WTC11 (cell line): Measurements from ENCODE around the gene SLC37A1. TPM values are rescaled to one million over a fixed set of nuclear protein-coding genes. Genes with fewer than 3 reads are reported as not detected.
A peak's percentile ranks its signal among the peaks of the same experiment; 100 is the strongest.

Experiments
- ATAC-seq: fragments of 200-7000 bp; cut with Tn5 transposase; 2 replicates; pipeline ENCODE4 v1.10.0; 2021; ENCODE audit warnings: mild to moderate bottlenecking, moderate library complexity
- CTCF ChIA-PET: fragments of 300-600 bp; sonication (Branson Sonifier 250); formaldehyde crosslinking; loops from one replicate; lab custom pipeline; 2021; ENCODE audit warnings: antibody characterized with exemption; lab: Charles Lee
- POLR2A ChIA-PET: fragments of 350-600 bp; sonication (Branson Sonifier 250); formaldehyde crosslinking; loops from one replicate; lab custom pipeline; 2021; ENCODE audit warnings: antibody characterized with exemption; lab: Charles Lee
- DNase-seq: peaks from one replicate; pipeline ENCODE4 v3.0.0; 2021; ENCODE audit warnings: low spot score
- H3K27ac Mint-ChIP-seq: 2 replicates; pipeline ENCODE4 v1.8.0; 2021; ENCODE audit warnings: mixed read lengths
- H3K27me3 Mint-ChIP-seq: 2 replicates; pipeline ENCODE4 v1.8.0; 2021; ENCODE audit warnings: low read depth, mild to moderate bottlenecking, moderate library complexity, mixed read lengths
- H3K36me3 Mint-ChIP-seq: 2 replicates; pipeline ENCODE4 v1.8.0; 2021; ENCODE audit warnings: mixed read lengths
- H3K4me1 Mint-ChIP-seq: 2 replicates; pipeline ENCODE4 v1.8.0; 2022; ENCODE audit warnings: mixed read lengths
- H3K4me3 Mint-ChIP-seq: 2 replicates; pipeline ENCODE4 v1.8.0; 2021; ENCODE audit warnings: mild to moderate bottlenecking, moderate library complexity, mixed read lengths
- H3K9me3 Mint-ChIP-seq: 2 replicates; pipeline ENCODE4 v1.8.0; 2021; ENCODE audit warnings: mixed read lengths
- ETV6 ChIP-seq: sonication (generic); formaldehyde crosslinking; IDR thresholded peaks from 2 replicates; pipeline ENCODE4 v1.8.1; 2022; ENCODE audit warnings: mild to moderate bottlenecking, missing genetic modification reagents
- NR2C2 ChIP-seq: sonication (generic); formaldehyde crosslinking; IDR thresholded peaks from 2 replicates; pipeline ENCODE4 v1.8.0; 2022; ENCODE audit warnings: mild to moderate bottlenecking, missing genetic modification reagents
- OVOL2 ChIP-seq: fragments of 250-450 bp; sonication (Bioruptor Pico); IDR thresholded peaks from 2 replicates; pipeline ENCODE4 v1.9.0; 2021; ENCODE audit warnings: mild to moderate bottlenecking, borderline replicate concordance
- RELA ChIP-seq: sonication (generic); formaldehyde crosslinking; IDR thresholded peaks from 2 replicates; pipeline ENCODE4 v1.8.1; 2022; ENCODE audit warnings: missing genetic modification reagents, mild to moderate bottlenecking, borderline replicate concordance
- SMAD4 ChIP-seq: sonication (generic); formaldehyde crosslinking; IDR thresholded peaks from 2 replicates; pipeline ENCODE4 v1.8.0; 2022; ENCODE audit warnings: mild to moderate bottlenecking, missing genetic modification reagents
- TCF7 ChIP-seq: sonication (generic); formaldehyde crosslinking; IDR thresholded peaks from 2 replicates; pipeline ENCODE4 v1.8.0; 2022; ENCODE audit warnings: mild to moderate bottlenecking, low read depth, missing genetic modification reagents, moderate library complexity
- TEAD1 ChIP-seq: sonication (generic); formaldehyde crosslinking; IDR thresholded peaks from 2 replicates; pipeline ENCODE4 v1.8.0; 2022; ENCODE audit warnings: mild to moderate bottlenecking, missing genetic modification reagents
- TEAD4 ChIP-seq: sonication (generic); formaldehyde crosslinking; IDR thresholded peaks from 2 replicates; pipeline ENCODE4 v1.8.0; 2022; ENCODE audit warnings: mild to moderate bottlenecking, missing genetic modification reagents
- ZNF138 ChIP-seq: sonication (generic); formaldehyde crosslinking; conservative IDR thresholded peaks from 2 replicates; pipeline ENCODE4 v1.8.1; 2022; ENCODE audit warnings: mild to moderate bottlenecking, moderate library complexity, missing genetic modification reagents
- ZNF671 ChIP-seq: fragments of 250-450 bp; sonication (Bioruptor Pico); IDR thresholded peaks from 2 replicates; pipeline ENCODE4 v1.8.0; 2021; ENCODE audit warnings: mild to moderate bottlenecking
- total RNA-seq: library from RNA; stranded (reverse); gene quantifications from 3 replicates; pipeline ENCODE4 v1.2.3, GENCODE V29; 2021
- TF ChIP-seq, protein P1 (sequence below): sonication (generic); formaldehyde crosslinking; IDR thresholded peaks from 2 replicates; pipeline ENCODE4 v1.8.1; 2023; ENCODE audit warnings: mild to moderate bottlenecking, missing genetic modification reagents, borderline replicate concordance
- TF ChIP-seq, protein P2 (sequence below): sonication (generic); formaldehyde crosslinking; IDR thresholded peaks from 2 replicates; pipeline ENCODE4 v1.8.0; 2022; ENCODE audit warnings: mild to moderate bottlenecking, missing genetic modification reagents
- TF ChIP-seq, protein P3 (sequence below): fragments of 250-450 bp; sonication (Bioruptor Pico); conservative IDR thresholded peaks from 2 replicates; pipeline ENCODE4 v1.9.0; 2021; ENCODE audit warnings: mild to moderate bottlenecking
- TF ChIP-seq, protein P4 (sequence below): sonication (generic); formaldehyde crosslinking; IDR thresholded peaks from 2 replicates; pipeline ENCODE4 v1.8.0; 2023; ENCODE audit warnings: mild to moderate bottlenecking, missing genetic modification reagents
- TF ChIP-seq, protein P5 (sequence below): fragments of 250-450 bp; sonication (Bioruptor Pico); IDR thresholded peaks from 2 replicates; pipeline ENCODE4 v1.8.0; 2021; ENCODE audit warnings: mild to moderate bottlenecking
- TF ChIP-seq, protein P6 (sequence below): sonication (generic); formaldehyde crosslinking; conservative IDR thresholded peaks from 2 replicates; pipeline ENCODE4 v1.8.1; 2023; ENCODE audit warnings: mild to moderate bottlenecking, low read depth, missing genetic modification reagents, moderate library complexity
- TF ChIP-seq, protein P7 (sequence below): sonication (generic); formaldehyde crosslinking; IDR thresholded peaks from 2 replicates; pipeline ENCODE4 v1.8.1; 2023; ENCODE audit warnings: mild to moderate bottlenecking, moderate library complexity, missing genetic modification reagents
- TF ChIP-seq, protein P8 (sequence below): sonication (generic); formaldehyde crosslinking; IDR thresholded peaks from 2 replicates; pipeline ENCODE4 v1.8.1; 2022; ENCODE audit warnings: mild to moderate bottlenecking, moderate library complexity, missing genetic modification reagents

Gene SLC37A1
- total RNA-seq, 1 experiment from 2014 or later = 22.7 TPM

DNA sequence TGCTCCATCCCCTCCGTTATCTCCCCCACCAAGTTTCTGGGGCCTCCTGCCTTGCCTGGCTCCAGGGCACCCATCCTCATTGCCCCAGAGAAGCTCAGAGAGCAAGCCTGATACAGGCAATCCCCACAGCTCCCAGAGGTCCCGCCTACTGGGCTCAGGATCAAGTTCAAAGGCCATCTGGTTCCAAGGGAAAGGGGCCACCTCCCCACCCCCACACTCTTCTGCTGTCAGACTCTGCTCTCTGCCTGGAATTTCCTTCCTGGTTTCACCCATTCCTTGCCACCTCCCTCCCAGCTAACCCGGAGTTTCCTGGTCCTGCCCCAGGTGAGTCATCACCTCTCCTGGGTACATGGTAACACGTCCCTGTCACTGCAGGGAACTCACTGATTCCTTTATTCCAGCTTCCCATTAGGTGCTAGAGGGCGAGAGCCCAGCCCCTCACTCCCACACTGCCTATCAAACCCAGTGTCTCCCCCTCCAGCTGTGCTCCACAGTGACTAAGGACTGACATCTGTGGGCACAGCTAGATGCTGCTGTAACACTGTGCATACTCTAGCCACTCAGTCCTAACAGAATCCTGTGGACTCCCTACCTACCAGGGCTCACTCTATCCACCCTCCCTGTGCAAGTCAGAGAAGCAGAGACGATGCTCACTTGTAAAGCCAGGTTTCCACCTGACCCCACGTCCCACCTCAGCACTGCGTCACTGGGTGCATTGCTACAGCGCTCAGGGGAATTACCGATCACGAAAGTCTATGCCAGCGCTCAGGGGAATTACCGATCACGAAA is 39.4 kb upstream of the SLC37A1 start:
- peak; percentile 27 for DNase-seq
- POLR2A ChIA-PET = no interaction called here
- TF ChIP-seq TEAD4 (CRISPR knock-in tag) (no peak), ETV6 (CRISPR knock-in tag) (no peak), TEAD1 (CRISPR knock-in tag) (no peak), ZNF671 (CRISPR knock-in tag) (no peak), ZNF138 (no peak), TCF7 (CRISPR knock-in tag) (no peak), OVOL2 (CRISPR knock-in tag) (no peak), RELA (no peak), NR2C2 (CRISPR knock-in tag) (no peak), SMAD4 (CRISPR knock-in tag) (no peak)
- TF ChIP-seq, protein P1, sequence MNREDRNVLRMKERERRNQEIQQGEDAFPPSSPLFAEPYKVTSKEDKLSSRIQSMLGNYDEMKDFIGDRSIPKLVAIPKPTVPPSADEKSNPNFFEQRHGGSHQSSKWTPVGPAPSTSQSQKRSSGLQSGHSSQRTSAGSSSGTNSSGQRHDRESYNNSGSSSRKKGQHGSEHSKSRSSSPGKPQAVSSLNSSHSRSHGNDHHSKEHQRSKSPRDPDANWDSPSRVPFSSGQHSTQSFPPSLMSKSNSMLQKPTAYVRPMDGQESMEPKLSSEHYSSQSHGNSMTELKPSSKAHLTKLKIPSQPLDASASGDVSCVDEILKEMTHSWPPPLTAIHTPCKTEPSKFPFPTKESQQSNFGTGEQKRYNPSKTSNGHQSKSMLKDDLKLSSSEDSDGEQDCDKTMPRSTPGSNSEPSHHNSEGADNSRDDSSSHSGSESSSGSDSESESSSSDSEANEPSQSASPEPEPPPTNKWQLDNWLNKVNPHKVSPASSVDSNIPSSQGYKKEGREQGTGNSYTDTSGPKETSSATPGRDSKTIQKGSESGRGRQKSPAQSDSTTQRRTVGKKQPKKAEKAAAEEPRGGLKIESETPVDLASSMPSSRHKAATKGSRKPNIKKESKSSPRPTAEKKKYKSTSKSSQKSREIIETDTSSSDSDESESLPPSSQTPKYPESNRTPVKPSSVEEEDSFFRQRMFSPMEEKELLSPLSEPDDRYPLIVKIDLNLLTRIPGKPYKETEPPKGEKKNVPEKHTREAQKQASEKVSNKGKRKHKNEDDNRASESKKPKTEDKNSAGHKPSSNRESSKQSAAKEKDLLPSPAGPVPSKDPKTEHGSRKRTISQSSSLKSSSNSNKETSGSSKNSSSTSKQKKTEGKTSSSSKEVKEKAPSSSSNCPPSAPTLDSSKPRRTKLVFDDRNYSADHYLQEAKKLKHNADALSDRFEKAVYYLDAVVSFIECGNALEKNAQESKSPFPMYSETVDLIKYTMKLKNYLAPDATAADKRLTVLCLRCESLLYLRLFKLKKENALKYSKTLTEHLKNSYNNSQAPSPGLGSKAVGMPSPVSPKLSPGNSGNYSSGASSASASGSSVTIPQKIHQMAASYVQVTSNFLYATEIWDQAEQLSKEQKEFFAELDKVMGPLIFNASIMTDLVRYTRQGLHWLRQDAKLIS (CRISPR knock-in tag) = no peak
- TF ChIP-seq, protein P2, sequence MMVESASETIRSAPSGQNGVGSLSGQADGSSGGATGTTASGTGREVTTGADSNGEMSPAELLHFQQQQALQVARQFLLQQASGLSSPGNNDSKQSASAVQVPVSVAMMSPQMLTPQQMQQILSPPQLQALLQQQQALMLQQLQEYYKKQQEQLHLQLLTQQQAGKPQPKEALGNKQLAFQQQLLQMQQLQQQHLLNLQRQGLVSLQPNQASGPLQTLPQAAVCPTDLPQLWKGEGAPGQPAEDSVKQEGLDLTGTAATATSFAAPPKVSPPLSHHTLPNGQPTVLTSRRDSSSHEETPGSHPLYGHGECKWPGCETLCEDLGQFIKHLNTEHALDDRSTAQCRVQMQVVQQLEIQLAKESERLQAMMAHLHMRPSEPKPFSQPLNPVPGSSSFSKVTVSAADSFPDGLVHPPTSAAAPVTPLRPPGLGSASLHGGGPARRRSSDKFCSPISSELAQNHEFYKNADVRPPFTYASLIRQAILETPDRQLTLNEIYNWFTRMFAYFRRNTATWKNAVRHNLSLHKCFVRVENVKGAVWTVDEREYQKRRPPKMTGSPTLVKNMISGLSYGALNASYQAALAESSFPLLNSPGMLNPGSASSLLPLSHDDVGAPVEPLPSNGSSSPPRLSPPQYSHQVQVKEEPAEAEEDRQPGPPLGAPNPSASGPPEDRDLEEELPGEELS = no peak
- TF ChIP-seq, protein P3, sequence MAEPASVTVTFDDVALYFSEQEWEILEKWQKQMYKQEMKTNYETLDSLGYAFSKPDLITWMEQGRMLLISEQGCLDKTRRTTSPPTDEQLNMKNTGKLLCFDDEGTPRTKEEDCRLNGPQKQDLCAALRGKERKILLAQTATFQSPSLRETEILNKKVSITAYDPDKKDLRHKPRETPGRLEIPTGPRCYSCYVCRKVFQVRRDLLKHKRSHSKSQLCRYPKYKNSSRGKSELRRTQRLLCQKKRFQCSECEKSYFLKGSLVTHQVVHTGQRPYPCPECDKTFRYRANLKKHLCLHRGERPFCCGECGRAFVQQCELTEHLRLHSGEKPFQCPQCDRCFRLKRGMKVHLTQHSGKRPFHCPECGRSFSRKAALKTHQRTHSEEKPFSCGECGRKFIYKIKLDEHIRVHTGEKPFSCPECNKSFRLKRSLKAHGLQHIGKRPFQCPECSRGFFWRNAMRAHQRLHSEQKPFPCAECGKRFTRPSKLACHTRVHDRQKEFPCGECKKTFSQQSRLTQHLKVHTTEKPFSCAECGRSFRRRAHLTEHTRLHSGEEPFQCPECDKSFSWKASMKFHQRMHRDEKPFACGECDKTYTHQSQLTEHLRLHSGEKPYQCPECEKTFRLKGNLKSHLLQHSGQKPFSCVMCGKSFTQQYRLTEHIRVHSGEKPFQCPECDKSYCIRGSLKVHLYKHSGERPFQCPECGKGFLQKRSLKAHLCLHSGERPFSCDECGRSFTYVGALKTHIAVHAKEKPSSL (CRISPR knock-in tag) = no peak
- TF ChIP-seq, protein P4, sequence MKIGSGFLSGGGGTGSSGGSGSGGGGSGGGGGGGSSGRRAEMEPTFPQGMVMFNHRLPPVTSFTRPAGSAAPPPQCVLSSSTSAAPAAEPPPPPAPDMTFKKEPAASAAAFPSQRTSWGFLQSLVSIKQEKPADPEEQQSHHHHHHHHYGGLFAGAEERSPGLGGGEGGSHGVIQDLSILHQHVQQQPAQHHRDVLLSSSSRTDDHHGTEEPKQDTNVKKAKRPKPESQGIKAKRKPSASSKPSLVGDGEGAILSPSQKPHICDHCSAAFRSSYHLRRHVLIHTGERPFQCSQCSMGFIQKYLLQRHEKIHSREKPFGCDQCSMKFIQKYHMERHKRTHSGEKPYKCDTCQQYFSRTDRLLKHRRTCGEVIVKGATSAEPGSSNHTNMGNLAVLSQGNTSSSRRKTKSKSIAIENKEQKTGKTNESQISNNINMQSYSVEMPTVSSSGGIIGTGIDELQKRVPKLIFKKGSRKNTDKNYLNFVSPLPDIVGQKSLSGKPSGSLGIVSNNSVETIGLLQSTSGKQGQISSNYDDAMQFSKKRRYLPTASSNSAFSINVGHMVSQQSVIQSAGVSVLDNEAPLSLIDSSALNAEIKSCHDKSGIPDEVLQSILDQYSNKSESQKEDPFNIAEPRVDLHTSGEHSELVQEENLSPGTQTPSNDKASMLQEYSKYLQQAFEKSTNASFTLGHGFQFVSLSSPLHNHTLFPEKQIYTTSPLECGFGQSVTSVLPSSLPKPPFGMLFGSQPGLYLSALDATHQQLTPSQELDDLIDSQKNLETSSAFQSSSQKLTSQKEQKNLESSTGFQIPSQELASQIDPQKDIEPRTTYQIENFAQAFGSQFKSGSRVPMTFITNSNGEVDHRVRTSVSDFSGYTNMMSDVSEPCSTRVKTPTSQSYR (CRISPR knock-in tag) = no peak
- TF ChIP-seq, protein P5, sequence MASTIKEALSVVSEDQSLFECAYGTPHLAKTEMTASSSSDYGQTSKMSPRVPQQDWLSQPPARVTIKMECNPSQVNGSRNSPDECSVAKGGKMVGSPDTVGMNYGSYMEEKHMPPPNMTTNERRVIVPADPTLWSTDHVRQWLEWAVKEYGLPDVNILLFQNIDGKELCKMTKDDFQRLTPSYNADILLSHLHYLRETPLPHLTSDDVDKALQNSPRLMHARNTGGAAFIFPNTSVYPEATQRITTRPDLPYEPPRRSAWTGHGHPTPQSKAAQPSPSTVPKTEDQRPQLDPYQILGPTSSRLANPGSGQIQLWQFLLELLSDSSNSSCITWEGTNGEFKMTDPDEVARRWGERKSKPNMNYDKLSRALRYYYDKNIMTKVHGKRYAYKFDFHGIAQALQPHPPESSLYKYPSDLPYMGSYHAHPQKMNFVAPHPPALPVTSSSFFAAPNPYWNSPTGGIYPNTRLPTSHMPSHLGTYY = no peak
- TF ChIP-seq, protein P6, sequence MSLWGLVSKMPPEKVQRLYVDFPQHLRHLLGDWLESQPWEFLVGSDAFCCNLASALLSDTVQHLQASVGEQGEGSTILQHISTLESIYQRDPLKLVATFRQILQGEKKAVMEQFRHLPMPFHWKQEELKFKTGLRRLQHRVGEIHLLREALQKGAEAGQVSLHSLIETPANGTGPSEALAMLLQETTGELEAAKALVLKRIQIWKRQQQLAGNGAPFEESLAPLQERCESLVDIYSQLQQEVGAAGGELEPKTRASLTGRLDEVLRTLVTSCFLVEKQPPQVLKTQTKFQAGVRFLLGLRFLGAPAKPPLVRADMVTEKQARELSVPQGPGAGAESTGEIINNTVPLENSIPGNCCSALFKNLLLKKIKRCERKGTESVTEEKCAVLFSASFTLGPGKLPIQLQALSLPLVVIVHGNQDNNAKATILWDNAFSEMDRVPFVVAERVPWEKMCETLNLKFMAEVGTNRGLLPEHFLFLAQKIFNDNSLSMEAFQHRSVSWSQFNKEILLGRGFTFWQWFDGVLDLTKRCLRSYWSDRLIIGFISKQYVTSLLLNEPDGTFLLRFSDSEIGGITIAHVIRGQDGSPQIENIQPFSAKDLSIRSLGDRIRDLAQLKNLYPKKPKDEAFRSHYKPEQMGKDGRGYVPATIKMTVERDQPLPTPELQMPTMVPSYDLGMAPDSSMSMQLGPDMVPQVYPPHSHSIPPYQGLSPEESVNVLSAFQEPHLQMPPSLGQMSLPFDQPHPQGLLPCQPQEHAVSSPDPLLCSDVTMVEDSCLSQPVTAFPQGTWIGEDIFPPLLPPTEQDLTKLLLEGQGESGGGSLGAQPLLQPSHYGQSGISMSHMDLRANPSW = no peak
- TF ChIP-seq, protein P7, sequence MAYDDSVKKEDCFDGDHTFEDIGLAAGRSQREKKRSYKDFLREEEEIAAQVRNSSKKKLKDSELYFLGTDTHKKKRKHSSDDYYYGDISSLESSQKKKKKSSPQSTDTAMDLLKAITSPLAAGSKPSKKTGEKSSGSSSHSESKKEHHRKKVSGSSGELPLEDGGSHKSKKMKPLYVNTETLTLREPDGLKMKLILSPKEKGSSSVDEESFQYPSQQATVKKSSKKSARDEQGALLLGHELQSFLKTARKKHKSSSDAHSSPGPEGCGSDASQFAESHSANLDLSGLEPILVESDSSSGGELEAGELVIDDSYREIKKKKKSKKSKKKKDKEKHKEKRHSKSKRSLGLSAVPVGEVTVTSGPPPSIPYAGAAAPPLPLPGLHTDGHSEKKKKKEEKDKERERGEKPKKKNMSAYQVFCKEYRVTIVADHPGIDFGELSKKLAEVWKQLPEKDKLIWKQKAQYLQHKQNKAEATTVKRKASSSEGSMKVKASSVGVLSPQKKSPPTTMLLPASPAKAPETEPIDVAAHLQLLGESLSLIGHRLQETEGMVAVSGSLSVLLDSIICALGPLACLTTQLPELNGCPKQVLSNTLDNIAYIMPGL (CRISPR knock-in tag) = no peak
- TF ChIP-seq, protein P8, sequence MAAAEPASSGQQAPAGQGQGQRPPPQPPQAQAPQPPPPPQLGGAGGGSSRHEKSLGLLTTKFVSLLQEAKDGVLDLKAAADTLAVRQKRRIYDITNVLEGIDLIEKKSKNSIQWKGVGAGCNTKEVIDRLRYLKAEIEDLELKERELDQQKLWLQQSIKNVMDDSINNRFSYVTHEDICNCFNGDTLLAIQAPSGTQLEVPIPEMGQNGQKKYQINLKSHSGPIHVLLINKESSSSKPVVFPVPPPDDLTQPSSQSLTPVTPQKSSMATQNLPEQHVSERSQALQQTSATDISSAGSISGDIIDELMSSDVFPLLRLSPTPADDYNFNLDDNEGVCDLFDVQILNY (CRISPR knock-in tag) = no peak

More for the DNA sequence above, 39.4 kb upstream of the SLC37A1 start:
- Mint-ChIP-seq H3K9me3 (no peaks in the 10 kb centered on the region), H3K27me3 (no peaks in the 10 kb centered on the region), H3K4me3 (no peak overlapping the region), H3K36me3 (no peaks in the 10 kb centered on the region), H3K4me1 (peaks cover 14% of the 10 kb centered on the region), H3K27ac (no peak overlapping the region; the same call in 1 of the 2 replicates)
- CTCF ChIA-PET = interaction anchor here (0.8 kb wide), 1 partner anchor 23 kb away, joined by 3 read pairs; no protein-coding TSS in a partner anchor
- ATAC-seq = peak; percentile 82
